Uterus (tissue), 4 donors: ENCODE results near the gene LDB3. TPM values are rescaled to one million over a fixed set of nuclear protein-coding genes. Genes with fewer than 3 reads are reported as not detected.

Experiments used
- DNase-seq, 2 donors: peaks; one replicate each; pipeline ENCODE4 v3.0.0-alpha.2; 2019 to 2020
- H3K27ac ChIP-seq, 2 donors: fragments of 200-600 bp; sonication (generic); 1 replicate in 1 of 2; 2 replicates in 1 of 2; pipeline ENCODE4 v1.5.1; 2016 to 2018
- H3K27me3 ChIP-seq, 2 donors: fragments of 200-600 bp; sonication (generic); one replicate each; pipeline ENCODE4 v1.5.1; 2018 to 2019; ENCODE audit warnings: control low read depth in 1 of 2
- H3K36me3 ChIP-seq, 2 donors: fragments of 200-600 bp; sonication (generic); one replicate each; pipeline ENCODE4 v1.5.1; 2019; ENCODE audit warnings: control low read depth in 1 of 2
- H3K4me1 ChIP-seq, 2 donors: fragments of 200-600 bp; sonication (generic); one replicate each; pipeline ENCODE4 v1.5.1; 2018 to 2019; ENCODE audit warnings: control low read depth in 1 of 2
- H3K4me3 ChIP-seq, 2 donors: fragments of 200-600 bp; sonication (generic); 1 replicate in 1 of 2; 2 replicates in 1 of 2; pipeline ENCODE4 v1.5.1; 2018 to 2019; ENCODE audit warnings: mild to moderate bottlenecking in 1 of 2
- H3K9me3 ChIP-seq, 2 donors: fragments of 200-600 bp; sonication (generic); one replicate each; pipeline ENCODE4 v1.5.1; 2019; ENCODE audit warnings: control low read depth in 1 of 2
- CTCF ChIP-seq, 4 experiments: fragments of 200-600 bp in 2 of 4; fragments of 450-650 bp in 2 of 4; sonication (generic) in 2 of 4; IDR thresholded peaks; one replicate each; pipeline ENCODE4 v1.5.1; 2016 to 2019; ENCODE audit warnings: antibody characterized with exemption in 4 of 4, mild to moderate bottlenecking in 2 of 4, moderate library complexity in 1 of 4
- POLR2A ChIP-seq, 2 donors: fragments of 450-650 bp; IDR thresholded peaks; one replicate each; pipeline ENCODE4 v1.6.1; 2016; ENCODE audit warnings: antibody characterized with exemption in 2 of 2, mild to moderate bottlenecking in 1 of 2, moderate library complexity in 1 of 2
- intact Hi-C: fragments of 100-400 bp; cut with DNase I; formaldehyde crosslinking; loops from one replicate; pipeline ENCODE4 v1.15.1; 2023; ENCODE audit warnings: low total_unique reads
- total RNA-seq, 4 donors: library from RNA; depleted of rRNA in 3 of 4; stranded (reverse); fragments of >200 nt in 3 of 4; gene quantifications; one replicate each; pipeline versions ENCODE4 v1.1.0 to v1.2.4, GENCODE V29; 2014 to 2023
- donor health status: DM: yes; HTN: yes; CAD: no.

The LDB3 gene
- total RNA-seq, 4 donors from 2014 or later = 0.97 to 33.4 (median 4.2) TPM

GRCh38 chr10:86726677-86726999 lies 58.3 kb downstream of the LDB3 start:
- Histone ChIP-seq H3K4me1 (no peaks in the 10 kb centered on the region), H3K27ac (no peak overlapping the region), H3K9me3 (no peaks in the 10 kb centered on the region), H3K4me3 (no peak overlapping the region), H3K27me3 (no peaks in the 10 kb centered on the region), H3K36me3 (no peaks in the 10 kb centered on the region)
- intact Hi-C loops = no loop called here
- no peak for DNase-seq
- TF ChIP-seq POLR2A (IDR thresholded peaks at IDR 0.05) (no peak), CTCF (IDR thresholded peaks at IDR 0.05) (no peak)

GRCh38 chr10:86727470-86727869 lies 59.2 kb downstream of the LDB3 start:
- intact Hi-C loops = no loop called here
- TF ChIP-seq CTCF (IDR thresholded peaks at IDR 0.05) = no peak
- no peak for TF ChIP-seq POLR2A (IDR thresholded peaks at IDR 0.05)
- H3K9me3 ChIP-seq = no peaks in the 10 kb centered on the region
- no peaks in the 10 kb centered on the region for H3K4me1 ChIP-seq
- no peak overlapping the region for H3K27ac ChIP-seq
- H3K4me3 ChIP-seq = no peak overlapping the region
- no peak for DNase-seq
- no peaks in the 10 kb centered on the region for H3K36me3 ChIP-seq
- H3K27me3 ChIP-seq = no peaks in the 10 kb centered on the region

- Histone ChIP-seq H3K4me3 (no peak overlapping the region), H3K27me3 (no peaks in the 10 kb centered on the region), H3K4me1 (no peaks in the 10 kb centered on the region), H3K27ac (no peak overlapping the region), H3K9me3 (no peaks in the 10 kb centered on the region), H3K36me3 (no peaks in the 10 kb centered on the region)
- no peak for DNase-seq
- intact Hi-C loops = no loop called here
- TF ChIP-seq POLR2A (IDR thresholded peaks at IDR 0.05) (no peak), CTCF (IDR thresholded peaks at IDR 0.05) (no peak)
Measured at GRCh38 chr10:86728056-86728455, 59.7 kb downstream of the LDB3 start.

GRCh38 chr10:86729677-86730076 lies 61.4 kb downstream of the LDB3 start:
- no peak for TF ChIP-seq CTCF (IDR thresholded peaks at IDR 0.05)
- no peak for TF ChIP-seq POLR2A (IDR thresholded peaks at IDR 0.05)
- DNase-seq = no peak
- peaks cover 0 to 4% of the 10 kb centered on the region in 2 donors for H3K4me1 ChIP-seq
- H3K27me3 ChIP-seq = no peaks in the 10 kb centered on the region
- no peaks in the 10 kb centered on the region for H3K36me3 ChIP-seq
- H3K9me3 ChIP-seq = no peaks in the 10 kb centered on the region
- no peak overlapping the region for H3K4me3 ChIP-seq
- intact Hi-C loops = no loop called here
- H3K27ac ChIP-seq = no peak overlapping the region

GRCh38 chr10:86730227-86730626 lies 61.9 kb downstream of the LDB3 start:
- H3K4me3 ChIP-seq = no peak overlapping the region
- H3K27ac ChIP-seq = no peak overlapping the region
- H3K36me3 ChIP-seq = no peaks in the 10 kb centered on the region
- DNase-seq = no peak
- H3K9me3 ChIP-seq = no peaks in the 10 kb centered on the region
- intact Hi-C loops = no loop called here
- H3K27me3 ChIP-seq = no peaks in the 10 kb centered on the region
- peaks cover 0 to 5% of the 10 kb centered on the region in 2 donors for H3K4me1 ChIP-seq
- no peak for TF ChIP-seq POLR2A (IDR thresholded peaks at IDR 0.05)
- TF ChIP-seq CTCF (IDR thresholded peaks at IDR 0.05) = no peak
